ENCODE data around the gene CCDC172. TPM values are rescaled to one million over a fixed set of nuclear protein-coding genes. Genes with fewer than 3 reads are reported as not detected.

CCDC172 gene
- total and polyA plus RNA-seq, 2 donors (not counting 1 experiment from before 2014, with no cell fraction given): not detected

GRCh38 chr10:116336866-116337265 is 12.6 kb downstream of the CCDC172 start:
- Mint-ChIP-seq H3K4me3 (no peak overlapping the region), H3K27ac (no peak overlapping the region), H3K9me3 (ENCODE audit: insufficient read depth) (no peaks in the 10 kb centered on the region), H3K4me1 (no peaks in the 10 kb centered on the region), H3K27me3 (no peaks in the 10 kb centered on the region)
- H4K20me1 ChIP-seq (ENCODE audit: control insufficient read depth, insufficient read depth, low read length, poor library complexity, severe bottlenecking): no peaks in the 10 kb centered on the region
- no peaks in the 10 kb centered on the region for H3K27me3 ChIP-seq (replicated peaks in 1 of 4; ENCODE audit: control extremely low read depth in 1 of 4, control insufficient read depth in 3 of 4, insufficient read depth in 4 of 4, low read length in 3 of 4)
- ATAC-seq (ENCODE audit: low read depth) (no peak), DNase-seq (no peak)
- H3K9ac ChIP-seq (ENCODE audit: low read length): no peak overlapping the region
- H3K79me2 ChIP-seq (ENCODE audit: control insufficient read depth, insufficient read depth, low read length): no peaks in the 10 kb centered on the region
- no peaks in the 10 kb centered on the region for H3K4me1 ChIP-seq (ENCODE audit: control insufficient read depth in 2 of 2, insufficient read depth in 2 of 2, low read length in 2 of 2)
- CTCF ChIA-PET: interaction anchor here (0.7 kb wide), 1 partner anchor 35 kb away, joined by 6 read pairs; no protein-coding TSS in a partner anchor
- no peaks in the 10 kb centered on the region for H3K9me3 ChIP-seq (ENCODE audit: control extremely low read depth in 1 of 3, control insufficient read depth in 2 of 3, insufficient read depth in 1 of 3, low read length in 2 of 3)
- 100% methylated on average over 1 of the region's 2 CpGs for WGBS (ENCODE audit: insufficient coverage)
- no peak overlapping the region for H3K27ac ChIP-seq (ENCODE audit: low read length in 2 of 2)
- POLR2A ChIA-PET: no interaction called here
- intact Hi-C loops (cut with micrococcal nuclease): no loop called here
- no peaks in the 10 kb centered on the region for H3K36me3 ChIP-seq (replicated peaks in 1 of 2; ENCODE audit: control extremely low read depth in 1 of 2, control insufficient read depth in 1 of 2, extremely low read depth in 1 of 2, insufficient read depth in 2 of 2, low read length in 1 of 2)
- H2AFZ ChIP-seq (ENCODE audit: insufficient read depth, low read depth, low read length, poor library complexity, severe bottlenecking): no peak overlapping the region
- H3K4me2 ChIP-seq (replicated peaks; ENCODE audit: low read depth, low read length, poor library complexity, severe bottlenecking): no peak overlapping the region
- H3K4me3 ChIP-seq (ENCODE audit: control extremely low read depth in 1 of 5, extremely low read depth in 1 of 5, insufficient read depth in 1 of 5, low read depth in 2 of 5, low read length in 4 of 5): no peak overlapping the region
- TF ChIP-seq, protein P1, sequence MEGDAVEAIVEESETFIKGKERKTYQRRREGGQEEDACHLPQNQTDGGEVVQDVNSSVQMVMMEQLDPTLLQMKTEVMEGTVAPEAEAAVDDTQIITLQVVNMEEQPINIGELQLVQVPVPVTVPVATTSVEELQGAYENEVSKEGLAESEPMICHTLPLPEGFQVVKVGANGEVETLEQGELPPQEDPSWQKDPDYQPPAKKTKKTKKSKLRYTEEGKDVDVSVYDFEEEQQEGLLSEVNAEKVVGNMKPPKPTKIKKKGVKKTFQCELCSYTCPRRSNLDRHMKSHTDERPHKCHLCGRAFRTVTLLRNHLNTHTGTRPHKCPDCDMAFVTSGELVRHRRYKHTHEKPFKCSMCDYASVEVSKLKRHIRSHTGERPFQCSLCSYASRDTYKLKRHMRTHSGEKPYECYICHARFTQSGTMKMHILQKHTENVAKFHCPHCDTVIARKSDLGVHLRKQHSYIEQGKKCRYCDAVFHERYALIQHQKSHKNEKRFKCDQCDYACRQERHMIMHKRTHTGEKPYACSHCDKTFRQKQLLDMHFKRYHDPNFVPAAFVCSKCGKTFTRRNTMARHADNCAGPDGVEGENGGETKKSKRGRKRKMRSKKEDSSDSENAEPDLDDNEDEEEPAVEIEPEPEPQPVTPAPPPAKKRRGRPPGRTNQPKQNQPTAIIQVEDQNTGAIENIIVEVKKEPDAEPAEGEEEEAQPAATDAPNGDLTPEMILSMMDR (IDR thresholded peaks at IDR 0.05): no peak
- no peak for TF ChIP-seq EZH2 (IDR thresholded peaks at IDR 0.05; ENCODE audit: borderline replicate concordance, insufficient read depth, low read depth, low read length, poor library complexity, severe bottlenecking)

- no peak for DNase-seq
- POLR2A ChIA-PET: no interaction called here
- no peak overlapping the region for H3K9ac ChIP-seq (ENCODE audit: low read length)
- intact Hi-C loops (cut with micrococcal nuclease): no loop called here
- no peak overlapping the region for H2AFZ ChIP-seq (ENCODE audit: insufficient read depth, low read depth, low read length, poor library complexity, severe bottlenecking)
- no peak for TF ChIP-seq EZH2 (IDR thresholded peaks at IDR 0.05; ENCODE audit: borderline replicate concordance, insufficient read depth, low read depth, low read length, poor library complexity, severe bottlenecking)
- TF ChIP-seq, protein P1 (IDR thresholded peaks at IDR 0.05): no peak
- H3K27me3 ChIP-seq (replicated peaks in 1 of 4; ENCODE audit: control extremely low read depth in 1 of 4, control insufficient read depth in 3 of 4, insufficient read depth in 4 of 4, low read length in 3 of 4): no peaks in the 10 kb centered on the region
- Mint-ChIP-seq H3K4me3 (no peak overlapping the region), H3K9me3 (ENCODE audit: insufficient read depth) (peaks cover 9% of the 10 kb centered on the region), H3K27me3 (no peaks in the 10 kb centered on the region), H3K4me1 (no peaks in the 10 kb centered on the region), H3K27ac (no peak overlapping the region)
- no peaks in the 10 kb centered on the region for H3K36me3 ChIP-seq (replicated peaks in 1 of 2; ENCODE audit: control extremely low read depth in 1 of 2, control insufficient read depth in 1 of 2, extremely low read depth in 1 of 2, insufficient read depth in 2 of 2, low read length in 1 of 2)
- CTCF ChIA-PET: no interaction called here
- H3K79me2 ChIP-seq (ENCODE audit: control insufficient read depth, insufficient read depth, low read length): no peaks in the 10 kb centered on the region
- no peaks in the 10 kb centered on the region for H3K9me3 ChIP-seq (ENCODE audit: control extremely low read depth in 1 of 3, control insufficient read depth in 2 of 3, insufficient read depth in 1 of 3, low read length in 2 of 3)
- H4K20me1 ChIP-seq (ENCODE audit: control insufficient read depth, insufficient read depth, low read length, poor library complexity, severe bottlenecking): no peaks in the 10 kb centered on the region
- H3K4me1 ChIP-seq (ENCODE audit: control insufficient read depth in 2 of 2, insufficient read depth in 2 of 2, low read length in 2 of 2): no peaks in the 10 kb centered on the region
- no peak overlapping the region for H3K4me3 ChIP-seq (ENCODE audit: control extremely low read depth in 1 of 5, extremely low read depth in 1 of 5, insufficient read depth in 1 of 5, low read depth in 2 of 5, low read length in 4 of 5)
- ATAC-seq (ENCODE audit: low read depth): no peak
- no peak overlapping the region for H3K27ac ChIP-seq (ENCODE audit: low read length in 2 of 2)
- no peak overlapping the region for H3K4me2 ChIP-seq (replicated peaks; ENCODE audit: low read depth, low read length, poor library complexity, severe bottlenecking)
Measured at GRCh38 chr10:116352125-116352524, 27.9 kb downstream of the CCDC172 start.
